ENCODE results near the gene ADSL. TPM values are rescaled to one million over a fixed set of nuclear protein-coding genes. Genes with fewer than 3 reads are reported as not detected.

The ADSL gene
- total and polyA plus RNA-seq, 2 of the 8 experiments (the other 6 are each of a cell fraction or from before 2014, with no cell fraction given): 197 to 218 TPM

DNA sequence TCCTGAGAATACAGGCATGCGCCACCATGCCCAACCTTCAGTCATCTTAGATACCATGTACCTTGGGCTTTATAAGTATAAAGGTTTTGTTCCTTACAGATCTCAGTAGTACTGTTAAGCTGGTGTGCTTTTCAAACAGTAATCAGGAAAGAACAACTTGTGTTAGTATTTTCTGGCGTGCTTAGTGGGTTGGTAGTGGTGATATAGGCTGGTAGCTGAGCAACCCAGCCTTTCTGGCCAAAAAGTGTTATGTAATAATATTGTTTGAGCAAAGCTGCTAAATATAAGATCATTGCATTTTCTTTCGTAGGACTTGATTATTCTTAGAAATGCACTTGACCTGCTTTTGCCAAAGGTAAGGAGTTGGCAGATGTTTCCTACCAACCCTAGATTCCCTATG lies 6.5 kb downstream of the ADSL start:
- no peak overlapping the region for H3K27ac ChIP-seq (ENCODE audit: low read depth, low read length)
- no peaks in the 10 kb centered on the region for H3K23me2 ChIP-seq (ENCODE audit: low read depth, low read length)
- no peak overlapping the region for H4K91ac ChIP-seq (replicated peaks; ENCODE audit: insufficient read length, low read length)
- FAIRE-seq (no peak), DNase-seq (ENCODE audit: low read depth in 1 of 2, low spot score in 2 of 2) (no peak)
- no peak overlapping the region for H3K4me2 ChIP-seq (ENCODE audit: insufficient read depth in 1 of 2, low read depth in 2 of 2, low read length in 2 of 2)
- H3K56ac ChIP-seq (replicated peaks; ENCODE audit: insufficient read length, low read depth, low read length): no peak overlapping the region
- CTCF ChIA-PET (ENCODE audit: partially characterized antibody): no interaction called here
- no peaks in the 10 kb centered on the region for H3K27me3 ChIP-seq (replicated peaks in 1 of 4; ENCODE audit: control insufficient read depth in 3 of 4, extremely low read depth in 1 of 4, insufficient read depth in 3 of 4, low read length in 3 of 4)
- H2AK5ac ChIP-seq (ENCODE audit: low read depth, low read length): no peak overlapping the region
- H3K23ac ChIP-seq (ENCODE audit: insufficient read length): no peak overlapping the region
- H2BK5ac ChIP-seq (ENCODE audit: low read depth, low read length): no peak overlapping the region
- POLR2A ChIA-PET (ENCODE audit: partially characterized antibody): interaction anchor here (1.0 to 1.6 kb wide), 5 partner anchors 8 to 17 kb away, joined by 3 to 4 read pairs (median 3); partner anchors contain the start of gene SGSM3
- H4K8ac ChIP-seq (ENCODE audit: extremely low read depth, insufficient read depth, low read length): no peak overlapping the region
- no peaks in the 10 kb centered on the region for H3K9me3 ChIP-seq (ENCODE audit: insufficient read depth in 2 of 2, low read depth in 1 of 2, low read length in 1 of 2)
- peaks cover 18 to 82% (median 60%) of the 10 kb centered on the region in 4 experiments; a peak in 7 of 8 replicates for H3K36me3 ChIP-seq (ENCODE audit: control insufficient read depth in 2 of 4, insufficient read depth in 4 of 4, low read length in 3 of 4)
- no peak overlapping the region for H2BK12ac ChIP-seq (ENCODE audit: low read depth, low read length)
- no peak overlapping the region for H3K9ac ChIP-seq (replicated peaks in 1 of 4; ENCODE audit: extremely low read depth in 1 of 4, low read depth in 3 of 4, low read length in 3 of 4)
- H2BK120ac ChIP-seq (replicated peaks; ENCODE audit: low read depth, low read length): no peak overlapping the region
- H3K79me2 ChIP-seq (ENCODE audit: control insufficient read depth in 1 of 2, insufficient read depth in 2 of 2, low read length in 2 of 2): peaks cover 4 to 31% of the 10 kb centered on the region in 2 experiments
- H3K18ac ChIP-seq (ENCODE audit: extremely low read depth, low read length): no peak overlapping the region
- H3K14ac ChIP-seq (ENCODE audit: insufficient read length): no peak overlapping the region
- no peak overlapping the region for H4K5ac ChIP-seq (ENCODE audit: insufficient read length, low read depth, low read length)
- no peak overlapping the region for H2AFZ ChIP-seq (ENCODE audit: low read length)
- H3K79me1 ChIP-seq (ENCODE audit: low read depth, low read length): no peaks in the 10 kb centered on the region; the same call in 1 of the 2 replicates
- H2BK15ac ChIP-seq (ENCODE audit: low read length): no peak overlapping the region
- H3K4ac ChIP-seq (replicated peaks; ENCODE audit: insufficient read length, low read depth, low read length): no peak overlapping the region
- H2BK20ac ChIP-seq (ENCODE audit: low read length): no peak overlapping the region
- H3K4me1 ChIP-seq (replicated peaks in 1 of 4; ENCODE audit: control insufficient read depth in 3 of 4, insufficient read depth in 4 of 4, low read length in 3 of 4): peaks cover 0 to under 1% (median 0%) of the 10 kb centered on the region in 4 experiments; a peak in 2 of 7 replicates
- H4K20me1 ChIP-seq (replicated peaks in 1 of 2; ENCODE audit: control insufficient read depth in 1 of 2, insufficient read depth in 2 of 2, low read length in 2 of 2): peaks cover 0 to 6% of the 10 kb centered on the region in 2 experiments
- 91% methylated on average over 3 of the region's 3 CpGs; no CpG with 5 or more reads in 1 of the 2 experiments for WGBS, 2 experiments (ENCODE audit: extremely low coverage in 1 of 2, insufficient coverage in 1 of 2, insufficient read length in 1 of 2, insufficient replicate concordance in 2 of 2, low coverage in 1 of 2, low lambda C conversion rate in 2 of 2, missing lambda C conversion rate in 1 of 2)
- H3K4me3 ChIP-seq (ENCODE audit: extremely low read depth in 1 of 4, insufficient read depth in 2 of 4, low read depth in 3 of 4, low read length in 4 of 4): no peak overlapping the region
- TF ChIP-seq KDM1A (IDR thresholded peaks at IDR 0.05; ENCODE audit: borderline replicate concordance, low read length): no peak
- no peak for TF ChIP-seq CREB1 (IDR thresholded peaks at IDR 0.05)
- TF ChIP-seq SIRT6 (IDR thresholded peaks at IDR 0.05; ENCODE audit: low read length): no peak
- no peak for TF ChIP-seq GTF2F1 (IDR thresholded peaks at IDR 0.05; ENCODE audit: borderline replicate concordance, low read depth, low read length)
- TF ChIP-seq KDM4A (IDR thresholded peaks at IDR 0.05; ENCODE audit: low read depth, low read length, severe bottlenecking): no peak
- no peak for TF ChIP-seq POLR2A (IDR thresholded peaks at IDR 0.05; ENCODE audit: control extremely low read depth in 1 of 2, low read depth in 2 of 2, low read length in 2 of 2)
- TF ChIP-seq SIN3A (conservative IDR thresholded peaks at IDR 0.05 in 1 of 2, IDR thresholded peaks at IDR 0.05 in 1 of 2; ENCODE audit: low read depth in 1 of 2, low read length in 2 of 2): no peak
- no peak for TF ChIP-seq HDAC2 (IDR thresholded peaks at IDR 0.05; ENCODE audit: borderline replicate concordance in 1 of 2, low read depth in 2 of 2, low read length in 2 of 2)
- TF ChIP-seq BACH1 (IDR thresholded peaks at IDR 0.05; ENCODE audit: low read length): no peak
- no peak for TF ChIP-seq TBP (IDR thresholded peaks at IDR 0.05; ENCODE audit: low read depth, low read length)
- no peak for TF ChIP-seq RNF2 (IDR thresholded peaks at IDR 0.05; ENCODE audit: borderline replicate concordance, low read depth, low read length, missing control alignments, poor library complexity, severe bottlenecking)
- TF ChIP-seq KDM5A (IDR thresholded peaks at IDR 0.05; ENCODE audit: low read length): no peak

Data from H1 (cell line).